ENCODE data around the gene CHEK2. TPM values are rescaled to one million over a fixed set of nuclear protein-coding genes. Genes with fewer than 3 reads are reported as not detected.

CHEK2 gene
- total and polyA plus RNA-seq, 10 of the 15 experiments (the other 5 are each of a cell fraction or from before 2014, with no cell fraction given): 15.7 to 59.7 (median 22.7) TPM

DNA sequence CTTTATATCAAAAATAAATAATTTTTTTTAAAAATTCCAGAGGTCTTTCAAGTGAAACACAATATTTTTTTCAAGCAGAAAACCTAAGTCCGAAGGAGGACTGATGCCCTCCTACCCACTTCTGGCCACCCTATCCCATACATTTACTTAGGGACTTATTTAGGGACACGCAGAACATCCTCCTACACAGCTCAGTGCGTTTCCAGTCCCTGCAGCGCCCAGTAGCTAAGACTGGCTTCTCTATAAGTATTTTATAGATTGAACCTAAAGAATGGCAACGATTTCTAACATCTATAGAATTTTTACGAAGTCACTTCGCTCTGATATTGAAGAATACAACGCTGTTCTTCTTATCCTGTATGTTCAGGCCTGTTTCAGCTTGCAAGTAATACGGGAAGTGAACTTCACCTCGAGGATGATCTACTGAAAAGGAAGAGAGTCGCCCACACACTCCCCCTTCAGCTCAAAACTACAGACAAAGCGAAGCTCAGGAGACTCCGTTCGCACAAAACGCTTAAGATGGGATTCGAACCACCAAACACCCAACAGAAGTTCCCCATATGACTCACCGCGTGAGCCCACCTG is 328 bp downstream of the CHEK2 start (continued):
- TF ChIP-seq SIN3A (IDR thresholded peaks at IDR 0.05; ENCODE audit: low read depth, low read length) (no peak), ASH2L (IDR thresholded peaks at IDR 0.05; ENCODE audit: borderline replicate concordance, low read depth) (no peak), RELA (IDR thresholded peaks at IDR 0.05; ENCODE audit: borderline replicate concordance, partially characterized antibody) (no peak), KAT2A (conservative IDR thresholded peaks at IDR 0.05; ENCODE audit: control insufficient read depth, low read depth, low read length) (no peak), KDM1A (IDR thresholded peaks at IDR 0.05; ENCODE audit: borderline replicate concordance) (no peak), FOXK2 (IDR thresholded peaks at IDR 0.05) (no peak), RUNX3 (IDR thresholded peaks at IDR 0.05; ENCODE audit: low read length) (peak; percentile 85), NRF1 (conservative IDR thresholded peaks at IDR 0.05; ENCODE audit: low read depth, low read length) (no peak), SUPT20H (IDR thresholded peaks at IDR 0.05; ENCODE audit: borderline replicate concordance, control insufficient read depth, low read depth, low read length) (no peak), MEF2A (IDR thresholded peaks at IDR 0.05; ENCODE audit: insufficient read depth, low read depth, low read length) (no peak), DPF2 (IDR thresholded peaks at IDR 0.05) (peak; percentile 65; the same call in 1 of the 2 replicates), SMARCA5 (IDR thresholded peaks at IDR 0.05) (no peak), IRF4 (IDR thresholded peaks at IDR 0.05; ENCODE audit: low read depth, low read length) (peak; percentile 92), NR2C1 (IDR thresholded peaks at IDR 0.05) (no peak), ZNF207 (IDR thresholded peaks at IDR 0.05; ENCODE audit: borderline replicate concordance) (no peak)
- TF ChIP-seq, protein P1, sequence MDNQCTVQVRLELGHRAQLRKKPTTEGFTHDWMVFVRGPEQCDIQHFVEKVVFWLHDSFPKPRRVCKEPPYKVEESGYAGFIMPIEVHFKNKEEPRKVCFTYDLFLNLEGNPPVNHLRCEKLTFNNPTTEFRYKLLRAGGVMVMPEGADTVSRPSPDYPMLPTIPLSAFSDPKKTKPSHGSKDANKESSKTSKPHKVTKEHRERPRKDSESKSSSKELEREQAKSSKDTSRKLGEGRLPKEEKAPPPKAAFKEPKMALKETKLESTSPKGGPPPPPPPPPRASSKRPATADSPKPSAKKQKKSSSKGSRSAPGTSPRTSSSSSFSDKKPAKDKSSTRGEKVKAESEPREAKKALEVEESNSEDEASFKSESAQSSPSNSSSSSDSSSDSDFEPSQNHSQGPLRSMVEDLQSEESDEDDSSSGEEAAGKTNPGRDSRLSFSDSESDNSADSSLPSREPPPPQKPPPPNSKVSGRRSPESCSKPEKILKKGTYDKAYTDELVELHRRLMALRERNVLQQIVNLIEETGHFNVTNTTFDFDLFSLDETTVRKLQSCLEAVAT (IDR thresholded peaks at IDR 0.05): peak; percentile 13; the same call in 1 of the 2 replicates
- TF ChIP-seq, protein P2, sequence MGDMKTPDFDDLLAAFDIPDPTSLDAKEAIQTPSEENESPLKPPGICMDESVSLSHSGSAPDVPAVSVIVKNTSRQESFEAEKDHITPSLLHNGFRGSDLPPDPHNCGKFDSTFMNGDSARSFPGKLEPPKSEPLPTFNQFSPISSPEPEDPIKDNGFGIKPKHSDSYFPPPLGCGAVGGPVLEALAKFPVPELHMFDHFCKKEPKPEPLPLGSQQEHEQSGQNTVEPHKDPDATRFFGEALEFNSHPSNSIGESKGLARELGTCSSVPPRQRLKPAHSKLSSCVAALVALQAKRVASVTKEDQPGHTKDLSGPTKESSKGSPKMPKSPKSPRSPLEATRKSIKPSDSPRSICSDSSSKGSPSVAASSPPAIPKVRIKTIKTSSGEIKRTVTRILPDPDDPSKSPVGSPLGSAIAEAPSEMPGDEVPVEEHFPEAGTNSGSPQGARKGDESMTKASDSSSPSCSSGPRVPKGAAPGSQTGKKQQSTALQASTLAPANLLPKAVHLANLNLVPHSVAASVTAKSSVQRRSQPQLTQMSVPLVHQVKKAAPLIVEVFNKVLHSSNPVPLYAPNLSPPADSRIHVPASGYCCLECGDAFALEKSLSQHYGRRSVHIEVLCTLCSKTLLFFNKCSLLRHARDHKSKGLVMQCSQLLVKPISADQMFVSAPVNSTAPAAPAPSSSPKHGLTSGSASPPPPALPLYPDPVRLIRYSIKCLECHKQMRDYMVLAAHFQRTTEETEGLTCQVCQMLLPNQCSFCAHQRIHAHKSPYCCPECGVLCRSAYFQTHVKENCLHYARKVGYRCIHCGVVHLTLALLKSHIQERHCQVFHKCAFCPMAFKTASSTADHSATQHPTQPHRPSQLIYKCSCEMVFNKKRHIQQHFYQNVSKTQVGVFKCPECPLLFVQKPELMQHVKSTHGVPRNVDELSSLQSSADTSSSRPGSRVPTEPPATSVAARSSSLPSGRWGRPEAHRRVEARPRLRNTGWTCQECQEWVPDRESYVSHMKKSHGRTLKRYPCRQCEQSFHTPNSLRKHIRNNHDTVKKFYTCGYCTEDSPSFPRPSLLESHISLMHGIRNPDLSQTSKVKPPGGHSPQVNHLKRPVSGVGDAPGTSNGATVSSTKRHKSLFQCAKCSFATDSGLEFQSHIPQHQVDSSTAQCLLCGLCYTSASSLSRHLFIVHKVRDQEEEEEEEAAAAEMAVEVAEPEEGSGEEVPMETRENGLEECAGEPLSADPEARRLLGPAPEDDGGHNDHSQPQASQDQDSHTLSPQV (IDR thresholded peaks at IDR 0.05): no peak
- TF ChIP-seq, protein P3, sequence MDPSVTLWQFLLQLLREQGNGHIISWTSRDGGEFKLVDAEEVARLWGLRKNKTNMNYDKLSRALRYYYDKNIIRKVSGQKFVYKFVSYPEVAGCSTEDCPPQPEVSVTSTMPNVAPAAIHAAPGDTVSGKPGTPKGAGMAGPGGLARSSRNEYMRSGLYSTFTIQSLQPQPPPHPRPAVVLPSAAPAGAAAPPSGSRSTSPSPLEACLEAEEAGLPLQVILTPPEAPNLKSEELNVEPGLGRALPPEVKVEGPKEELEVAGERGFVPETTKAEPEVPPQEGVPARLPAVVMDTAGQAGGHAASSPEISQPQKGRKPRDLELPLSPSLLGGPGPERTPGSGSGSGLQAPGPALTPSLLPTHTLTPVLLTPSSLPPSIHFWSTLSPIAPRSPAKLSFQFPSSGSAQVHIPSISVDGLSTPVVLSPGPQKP (IDR thresholded peaks at IDR 0.05; ENCODE audit: low read depth, low read length): no peak
- TF ChIP-seq, protein P4, sequence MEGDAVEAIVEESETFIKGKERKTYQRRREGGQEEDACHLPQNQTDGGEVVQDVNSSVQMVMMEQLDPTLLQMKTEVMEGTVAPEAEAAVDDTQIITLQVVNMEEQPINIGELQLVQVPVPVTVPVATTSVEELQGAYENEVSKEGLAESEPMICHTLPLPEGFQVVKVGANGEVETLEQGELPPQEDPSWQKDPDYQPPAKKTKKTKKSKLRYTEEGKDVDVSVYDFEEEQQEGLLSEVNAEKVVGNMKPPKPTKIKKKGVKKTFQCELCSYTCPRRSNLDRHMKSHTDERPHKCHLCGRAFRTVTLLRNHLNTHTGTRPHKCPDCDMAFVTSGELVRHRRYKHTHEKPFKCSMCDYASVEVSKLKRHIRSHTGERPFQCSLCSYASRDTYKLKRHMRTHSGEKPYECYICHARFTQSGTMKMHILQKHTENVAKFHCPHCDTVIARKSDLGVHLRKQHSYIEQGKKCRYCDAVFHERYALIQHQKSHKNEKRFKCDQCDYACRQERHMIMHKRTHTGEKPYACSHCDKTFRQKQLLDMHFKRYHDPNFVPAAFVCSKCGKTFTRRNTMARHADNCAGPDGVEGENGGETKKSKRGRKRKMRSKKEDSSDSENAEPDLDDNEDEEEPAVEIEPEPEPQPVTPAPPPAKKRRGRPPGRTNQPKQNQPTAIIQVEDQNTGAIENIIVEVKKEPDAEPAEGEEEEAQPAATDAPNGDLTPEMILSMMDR (IDR thresholded peaks at IDR 0.05 in 2 of 3, conservative IDR thresholded peaks at IDR 0.05 in 1 of 3; ENCODE audit: control insufficient read depth in 2 of 3, extremely low read depth in 1 of 3, insufficient read depth in 1 of 3, low read depth in 3 of 3, low read length in 3 of 3): no peak

Measured in GM12878 (cell line).